Measurements from ENCODE around the gene F12.

The F12 gene

GRCh38 chr5:177409043-177409801, at the start of gene F12:
Gene F12 (minus strand): TSS chr5:177409564. CDS start chr5:177409527, 37 bp downstream.
- no peak for DNase-seq

GRCh38 chr5:177458912-177459350, 49.6 kb upstream of the F12 start:
- no peak for DNase-seq

- DNase-seq, result no peak
Observed at GRCh38 chr5:177457852-177458681, 48.7 kb upstream of the F12 start.

- DNase-seq, result peak; percentile 45
Observed at GRCh38 chr5:177456976-177457851, 47.9 kb upstream of the F12 start.

GRCh38 chr5:177456591-177456964, 47.2 kb upstream of the F12 start:
- no peak for DNase-seq

- DNase-seq, result no peak
Observed at GRCh38 chr5:177455661-177456590, 46.6 kb upstream of the F12 start.

- DNase-seq, result no peak
Observed at GRCh38 chr5:177455036-177455660, 45.8 kb upstream of the F12 start.

- DNase-seq, result no peak
Observed at GRCh38 chr5:177454397-177455035, 45.2 kb upstream of the F12 start.

- no peak for DNase-seq
Observed at GRCh38 chr5:177453852-177454396, 44.6 kb upstream of the F12 start.

GRCh38 chr5:177452688-177453638, 43.6 kb upstream of the F12 start:
- no peak for DNase-seq

GRCh38 chr5:177450667-177451424, 41.5 kb upstream of the F12 start:
- DNase-seq, result no peak

GRCh38 chr5:177449140-177450061, 40.0 kb upstream of the F12 start:
- no peak for DNase-seq

GRCh38 chr5:177448244-177448950, 39.0 kb upstream of the F12 start:
- no peak for DNase-seq

GRCh38 chr5:177447611-177448243, 38.4 kb upstream of the F12 start:
- DNase-seq, result no peak

- DNase-seq, result no peak
Observed at GRCh38 chr5:177447066-177447610, 37.8 kb upstream of the F12 start.
